HuH-7 (cell line): ENCODE measurements around the gene CAPN1.
"Not testable (repeated sequence)": the region's sequence is repeated elsewhere in the genome, so short reads cannot be mapped to it uniquely, and the experiment has no call there.

Experiments
- DNase-seq: peaks from one replicate; pipeline ENCODE4 v3.0.0; 2011; ENCODE audit warnings: low spot score

Gene CAPN1

GRCh38 chr11:65217441-65218423 is 36.0 kb downstream of the CAPN1 start:
- no peak for DNase-seq

GRCh38 chr11:65218446-65218845 is 36.7 kb downstream of the CAPN1 start:
- no peak for DNase-seq

GRCh38 chr11:65219930-65220213 is 38.1 kb downstream of the CAPN1 start:
- DNase-seq: no peak

GRCh38 chr11:65221026-65221425 is 39.3 kb downstream of the CAPN1 start:
- DNase-seq: no peak

GRCh38 chr11:65223011-65223410 is 41.3 kb downstream of the CAPN1 start:
- DNase-seq: no peak

GRCh38 chr11:65224930-65225278 is 43.2 kb downstream of the CAPN1 start:
- DNase-seq: no peak

GRCh38 chr11:65225279-65226102 is 43.8 kb downstream of the CAPN1 start:
- DNase-seq: peak; percentile 77

GRCh38 chr11:65226103-65226442 is 44.3 kb downstream of the CAPN1 start:
- no peak for DNase-seq

GRCh38 chr11:65227879-65228278 is 46.2 kb downstream of the CAPN1 start:
- no peak for DNase-seq

- no peak for DNase-seq
Measured at GRCh38 chr11:65236194-65237059, 54.7 kb downstream of the CAPN1 start.

- not testable (repeated sequence) for DNase-seq
Measured at GRCh38 chr11:65238302-65238701, 56.6 kb downstream of the CAPN1 start.

- DNase-seq: no peak
Measured at GRCh38 chr11:65241134-65241533, 59.4 kb downstream of the CAPN1 start.

- DNase-seq: no peak
Measured at GRCh38 chr11:65241692-65242091, 60.0 kb downstream of the CAPN1 start.

GRCh38 chr11:65242389-65242788 is 60.7 kb downstream of the CAPN1 start:
- no peak for DNase-seq

- no peak for DNase-seq
Measured at GRCh38 chr11:65243797-65244196, 62.1 kb downstream of the CAPN1 start.

- DNase-seq: not testable (repeated sequence)
Measured at GRCh38 chr11:65245046-65245445, 63.3 kb downstream of the CAPN1 start.

GRCh38 chr11:65246506-65246905 is 64.8 kb downstream of the CAPN1 start:
- DNase-seq: no peak

GRCh38 chr11:65248184-65248710 is 66.5 kb downstream of the CAPN1 start:
- DNase-seq: not testable (repeated sequence)

- no peak for DNase-seq
Measured at GRCh38 chr11:65251476-65251875, 69.7 kb downstream of the CAPN1 start.

- no peak for DNase-seq
Measured at GRCh38 chr11:65254724-65255123, 73.0 kb downstream of the CAPN1 start.

- DNase-seq: no peak
Measured at GRCh38 chr11:65258988-65259387, 77.3 kb downstream of the CAPN1 start.

- DNase-seq: no peak
Measured at GRCh38 chr11:65260302-65260701, 78.6 kb downstream of the CAPN1 start.
